ENCODE measurements around the gene NDUFB6.

NDUFB6 gene

DNA sequence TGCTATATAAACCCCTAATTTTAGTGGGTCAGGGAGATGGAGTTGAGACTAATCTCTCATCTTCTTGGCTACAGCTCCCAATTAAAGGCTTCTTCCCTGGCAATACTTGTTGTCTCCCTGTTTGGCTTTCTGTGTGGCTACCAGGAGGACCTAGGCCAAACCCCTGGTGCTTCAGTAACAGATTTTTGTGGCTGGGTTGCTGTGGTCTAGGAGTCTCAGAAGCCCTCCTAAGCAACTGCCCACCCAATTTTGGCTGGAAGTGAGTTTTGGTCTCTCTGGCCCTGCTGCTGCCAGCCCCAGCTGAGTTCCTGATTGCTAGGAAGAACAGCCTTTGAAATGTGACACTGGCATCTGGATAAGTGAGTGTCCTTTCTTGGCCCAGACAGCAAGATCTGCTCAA lies 56.7 kb downstream of the NDUFB6 start:
- DNase-seq, result peak; percentile 65

- DNase-seq, result no peak
Measured at GRCh38 chr9:32508728-32509127, 64.2 kb downstream of the NDUFB6 start.

DNA sequence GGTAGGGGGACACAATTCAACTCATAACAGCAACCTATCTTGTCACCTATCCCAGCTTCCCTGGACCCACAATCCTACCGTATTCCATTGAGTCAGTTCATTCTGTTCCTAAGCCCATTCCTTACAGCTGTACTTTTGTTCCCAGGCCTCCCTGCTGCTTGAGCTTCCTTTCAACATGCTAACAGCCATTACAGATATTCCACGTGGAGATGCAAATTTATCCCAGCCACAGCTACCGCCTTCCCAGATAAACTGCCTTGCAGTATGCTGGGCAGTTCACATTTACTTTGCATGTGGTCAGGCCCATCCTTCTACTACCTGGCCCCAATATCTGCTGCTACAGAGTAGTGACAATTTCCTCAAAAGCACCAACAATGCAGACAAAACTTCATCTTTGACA lies 70.0 kb downstream of the NDUFB6 start:
- no peak for DNase-seq

Data from left hindlimb (tissue), 1 donor.